Smooth muscle cell (in vitro differentiated cells): ENCODE data around the gene NPTXR. TPM values are rescaled to one million over a fixed set of nuclear protein-coding genes. Genes with fewer than 3 reads are reported as not detected.

Experiments used
- DNase-seq: peaks from one replicate; lab custom pipeline; 2025; ENCODE audit not compliant: unreplicated experiment; lab: John Stamatoyannopoulos, UW
- H2AFZ ChIP-seq: fragments of 200-600 bp; sonication (generic); 2 replicates; pipeline ENCODE4 v1.6.0; 2016; ENCODE audit warnings: antibody characterized with exemption, low read depth, mild to moderate bottlenecking
- H3F3A ChIP-seq: fragments of 200-600 bp; sonication (generic); 2 replicates; pipeline ENCODE4 v1.6.0; 2017; ENCODE audit warnings: antibody characterized with exemption, low read depth
- H3K27ac ChIP-seq: fragments of 200-600 bp; sonication (generic); 2 replicates; pipeline ENCODE4 v1.5.1; 2016; ENCODE audit warnings: low read depth, mild to moderate bottlenecking
- H3K27me3 ChIP-seq: fragments of 200-600 bp; sonication (generic); 2 replicates; pipeline ENCODE4 v1.6.1; 2016; ENCODE audit warnings: low read depth, mild to moderate bottlenecking
- H3K36me3 ChIP-seq: fragments of 200-600 bp; sonication (generic); 2 replicates; pipeline ENCODE4 v1.5.1; 2016; ENCODE audit warnings: low read depth
- H3K4me1 ChIP-seq: fragments of 200-600 bp; sonication (generic); 2 replicates; pipeline ENCODE4 v1.5.1; 2016; ENCODE audit warnings: low read depth
- H3K4me2 ChIP-seq: fragments of 200-600 bp; sonication (generic); 2 replicates; pipeline ENCODE4 v1.6.0; 2016; ENCODE audit warnings: mild to moderate bottlenecking
- H3K4me3 ChIP-seq: fragments of 200-600 bp; sonication (generic); 2 replicates; pipeline ENCODE4 v1.5.1; 2016; ENCODE audit warnings: mild to moderate bottlenecking
- H3K79me2 ChIP-seq: fragments of 200-600 bp; sonication (generic); 2 replicates; pipeline ENCODE4 v1.6.0; 2016; ENCODE audit warnings: low read depth, mild to moderate bottlenecking
- H3K9ac ChIP-seq: fragments of 200-600 bp; sonication (generic); 2 replicates; pipeline ENCODE4 v1.6.0; 2016; ENCODE audit warnings: low read depth
- H3K9me3 ChIP-seq: fragments of 200-600 bp; sonication (generic); replicated peaks from 2 replicates; pipeline ENCODE4 v1.5.1; 2016; ENCODE audit warnings: low read depth
- H4K20me1 ChIP-seq: fragments of 200-600 bp; sonication (generic); 2 replicates; pipeline ENCODE4 v1.6.0; 2016; ENCODE audit warnings: low read depth
- WGBS: methylation state at CpG from one replicate; pipeline ENCODE4 v1.1.7; 2016; ENCODE audit warnings: low lambda C conversion rate; 5-methylcytosine and 5-hydroxymethylcytosine counted together
- polyA plus RNA-seq: library from polyadenylated mRNA; unstranded; fragments of >200 nt; fragmentation: Nextera tagmentation; extraction: Ambion mirVana; gene quantifications from 2 replicates; pipeline ENCODE4 v1.2.1, GENCODE V29; 2016
- total RNA-seq: library from RNA; depleted of rRNA; stranded (reverse); fragments of >200 nt; gene quantifications from 2 replicates; pipeline ENCODE4 v1.2.3, GENCODE V29; 2014
- TF ChIP-seq, protein P1 (sequence below): fragments of 200-600 bp; sonication (generic); IDR thresholded peaks from 2 replicates; pipeline ENCODE4 v1.5.1; 2017; ENCODE audit warnings: borderline replicate concordance, mild to moderate bottlenecking, antibody characterized with exemption; ENCODE audit not compliant: insufficient read depth, poor library complexity, severe bottlenecking

Gene NPTXR
- total and polyA plus RNA-seq, 2 experiments from 2014 or later: 2.0 to 3.9 TPM

DNA sequence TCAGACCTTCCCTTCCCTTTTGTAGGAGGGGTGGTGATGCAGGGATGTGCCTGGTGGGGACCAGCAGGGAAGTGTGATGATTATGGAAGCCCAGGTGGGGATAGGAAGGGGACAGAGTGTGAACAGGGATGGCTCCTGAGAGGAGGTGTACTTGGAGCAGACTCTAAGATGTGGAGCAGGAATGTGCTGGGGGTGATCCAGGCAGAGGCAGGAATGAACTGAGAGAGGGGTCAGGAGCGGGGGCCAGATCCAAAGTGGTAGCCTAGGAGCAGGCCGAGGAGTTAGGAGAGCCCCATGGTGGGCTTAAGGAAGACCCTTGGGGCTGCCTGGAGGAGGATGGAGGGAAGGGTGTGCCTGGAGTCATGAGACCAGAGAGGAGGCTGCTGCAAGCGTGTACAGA, 3.7 kb downstream of the NPTXR start:
- Histone ChIP-seq H3K79me2 (no peaks in the 10 kb centered on the region), H3K36me3 (no peaks in the 10 kb centered on the region), H3K27ac (no peak overlapping the region), H3F3A (peaks cover 7% of the 10 kb centered on the region), H3K4me2 (no peak overlapping the region), H3K9ac (no peak overlapping the region), H3K4me3 (no peak overlapping the region), H2AFZ (no peak overlapping the region), H3K9me3 (no peaks in the 10 kb centered on the region), H4K20me1 (peaks cover 7% of the 10 kb centered on the region), H3K27me3 (peaks cover 17% of the 10 kb centered on the region), H3K4me1 (no peaks in the 10 kb centered on the region)
- no peak for DNase-seq
- 89% methylated on average over 3 of the region's 3 CpGs for WGBS
- TF ChIP-seq, protein P1, sequence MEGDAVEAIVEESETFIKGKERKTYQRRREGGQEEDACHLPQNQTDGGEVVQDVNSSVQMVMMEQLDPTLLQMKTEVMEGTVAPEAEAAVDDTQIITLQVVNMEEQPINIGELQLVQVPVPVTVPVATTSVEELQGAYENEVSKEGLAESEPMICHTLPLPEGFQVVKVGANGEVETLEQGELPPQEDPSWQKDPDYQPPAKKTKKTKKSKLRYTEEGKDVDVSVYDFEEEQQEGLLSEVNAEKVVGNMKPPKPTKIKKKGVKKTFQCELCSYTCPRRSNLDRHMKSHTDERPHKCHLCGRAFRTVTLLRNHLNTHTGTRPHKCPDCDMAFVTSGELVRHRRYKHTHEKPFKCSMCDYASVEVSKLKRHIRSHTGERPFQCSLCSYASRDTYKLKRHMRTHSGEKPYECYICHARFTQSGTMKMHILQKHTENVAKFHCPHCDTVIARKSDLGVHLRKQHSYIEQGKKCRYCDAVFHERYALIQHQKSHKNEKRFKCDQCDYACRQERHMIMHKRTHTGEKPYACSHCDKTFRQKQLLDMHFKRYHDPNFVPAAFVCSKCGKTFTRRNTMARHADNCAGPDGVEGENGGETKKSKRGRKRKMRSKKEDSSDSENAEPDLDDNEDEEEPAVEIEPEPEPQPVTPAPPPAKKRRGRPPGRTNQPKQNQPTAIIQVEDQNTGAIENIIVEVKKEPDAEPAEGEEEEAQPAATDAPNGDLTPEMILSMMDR: no peak

DNA sequence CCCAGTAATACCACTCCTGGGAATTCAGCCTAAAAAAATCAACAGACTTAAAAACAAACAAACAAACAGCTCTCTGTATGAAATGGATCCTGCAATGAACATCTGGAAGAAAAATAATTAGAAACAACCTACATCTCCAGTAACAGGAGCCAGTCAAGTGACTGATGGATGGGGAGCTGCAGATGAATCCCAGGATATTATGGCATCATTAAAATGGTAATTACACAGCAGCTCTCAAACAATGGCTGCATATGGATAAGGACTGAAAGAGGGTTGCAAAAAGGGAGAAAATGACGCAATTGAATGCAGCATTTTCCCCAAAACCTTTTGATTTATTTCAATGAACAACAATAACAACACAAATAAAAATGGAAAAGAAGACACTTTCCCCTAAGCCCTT, 4.1 kb downstream of the NPTXR start:
- WGBS: 82% methylated on average over 1 of the region's 1 CpG

DNA sequence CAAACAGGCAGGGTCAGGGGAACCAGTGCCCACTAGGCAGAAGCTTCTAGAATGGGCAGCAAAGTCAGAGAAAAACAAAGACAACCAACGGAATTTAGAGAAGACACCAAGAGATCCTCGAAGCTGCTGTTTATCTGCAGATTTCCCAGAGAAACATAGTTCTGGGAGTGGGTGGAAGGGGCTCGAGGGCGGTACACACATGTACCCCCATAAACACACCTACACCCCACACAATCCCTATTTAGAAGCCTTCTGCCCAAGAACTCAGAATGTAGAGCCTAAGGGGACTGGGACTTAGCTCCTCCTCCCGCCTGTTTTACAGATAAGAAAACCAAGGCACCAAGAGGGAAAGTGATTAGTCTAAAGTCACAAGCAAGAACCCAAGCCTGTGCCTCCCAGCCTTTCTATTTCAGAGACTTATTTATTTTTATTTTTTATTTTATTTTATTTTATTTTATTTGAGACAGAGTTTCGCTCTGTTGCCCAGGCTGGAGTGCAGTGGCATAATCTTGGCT, 6.4 kb downstream of the NPTXR start:
- Histone ChIP-seq H3K27ac (no peak overlapping the region), H2AFZ (no peak overlapping the region), H3K79me2 (no peaks in the 10 kb centered on the region), H3K36me3 (no peaks in the 10 kb centered on the region), H3K27me3 (peaks cover 15% of the 10 kb centered on the region), H3F3A (no peaks in the 10 kb centered on the region), H4K20me1 (peaks cover 7% of the 10 kb centered on the region), H3K9ac (no peak overlapping the region), H3K4me3 (no peak overlapping the region), H3K9me3 (no peaks in the 10 kb centered on the region), H3K4me2 (no peak overlapping the region), H3K4me1 (no peaks in the 10 kb centered on the region)
- DNase-seq: no peak
- TF ChIP-seq, protein P1: no peak
- WGBS: 81% methylated on average over 6 of the region's 6 CpGs

More for the DNA sequence above, 4.1 kb downstream of the NPTXR start:
- H3K27ac ChIP-seq: no peak overlapping the region
- no peak overlapping the region for H3K4me3 ChIP-seq
- no peaks in the 10 kb centered on the region for H3K36me3 ChIP-seq
- no peak overlapping the region for H3K4me2 ChIP-seq
- DNase-seq: no peak
- H3K27me3 ChIP-seq: peaks cover 17% of the 10 kb centered on the region
- no peaks in the 10 kb centered on the region for H3K9me3 ChIP-seq
- no peaks in the 10 kb centered on the region for H3K79me2 ChIP-seq
- H3F3A ChIP-seq: peaks cover 7% of the 10 kb centered on the region
- no peak overlapping the region for H2AFZ ChIP-seq
- H3K4me1 ChIP-seq: no peaks in the 10 kb centered on the region
- H3K9ac ChIP-seq: no peak overlapping the region
- peaks cover 7% of the 10 kb centered on the region for H4K20me1 ChIP-seq
- TF ChIP-seq, protein P1: no peak

DNA sequence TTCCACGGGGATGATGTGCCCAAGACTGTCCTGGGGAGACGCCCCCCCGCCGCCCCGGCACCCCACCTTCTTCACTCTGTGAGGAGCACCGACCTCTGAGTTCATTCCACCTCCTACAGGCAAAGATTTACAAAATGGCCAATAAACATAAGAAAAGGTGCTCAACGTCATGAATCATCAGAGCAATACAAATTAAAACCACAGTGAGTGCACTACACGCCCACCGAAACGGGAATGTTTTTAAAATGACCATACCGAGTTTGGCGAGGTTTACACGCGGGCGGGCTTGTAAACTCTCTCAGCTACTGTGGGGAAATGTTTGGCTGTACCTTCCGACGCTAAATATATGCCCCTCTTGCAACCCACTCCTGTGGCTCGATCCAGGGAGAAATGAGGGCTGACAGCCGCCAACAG, 7.9 kb downstream of the NPTXR start:
- H3K4me2 ChIP-seq: peak overlapping the region; percentile 65
- no peak for DNase-seq
- H3K36me3 ChIP-seq: no peaks in the 10 kb centered on the region
- no peak overlapping the region for H3K4me3 ChIP-seq
- H3K27ac ChIP-seq: no peak overlapping the region
- H4K20me1 ChIP-seq: peaks cover 7% of the 10 kb centered on the region
- H2AFZ ChIP-seq: no peak overlapping the region
- peaks cover 1% of the 10 kb centered on the region for H3K27me3 ChIP-seq
- no peaks in the 10 kb centered on the region for H3K4me1 ChIP-seq
- H3K79me2 ChIP-seq: no peaks in the 10 kb centered on the region
- no peaks in the 10 kb centered on the region for H3K9me3 ChIP-seq
- TF ChIP-seq, protein P1: no peak
- no peaks in the 10 kb centered on the region for H3F3A ChIP-seq
- WGBS: 17% methylated on average over 18 of the region's 19 CpGs
- no peak overlapping the region for H3K9ac ChIP-seq
